NAMALWA (cell line): ENCODE data around the gene IL22RA1.
A peak's percentile ranks its signal among the peaks of the same experiment; 100 is the strongest.

Experiments
- DNase-seq: peaks from one replicate; pipeline ENCODE4 v3.0.0-alpha.2; 2015; ENCODE audit warnings: low spot score

IL22RA1 gene

DNA sequence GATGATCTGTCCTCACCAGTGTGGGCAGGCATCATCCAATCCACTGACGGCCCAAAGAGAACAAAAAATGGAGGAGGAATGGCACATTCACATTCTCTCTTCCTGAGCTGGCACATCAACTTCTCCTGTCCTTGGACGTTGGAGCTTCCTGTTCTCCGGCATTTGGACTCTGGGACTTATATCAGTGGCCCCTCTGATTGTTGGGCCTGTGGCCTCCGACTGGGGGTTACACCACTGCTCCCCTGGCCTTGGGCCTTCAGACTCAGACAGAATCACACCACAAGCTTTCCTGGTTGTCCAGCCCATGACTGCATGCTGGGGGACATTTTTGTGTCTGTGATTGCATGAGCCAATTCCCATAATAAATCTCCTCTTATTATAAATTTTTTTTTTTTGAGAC is 24.1 kb upstream of the IL22RA1 start:
- no peak for DNase-seq

DNA sequence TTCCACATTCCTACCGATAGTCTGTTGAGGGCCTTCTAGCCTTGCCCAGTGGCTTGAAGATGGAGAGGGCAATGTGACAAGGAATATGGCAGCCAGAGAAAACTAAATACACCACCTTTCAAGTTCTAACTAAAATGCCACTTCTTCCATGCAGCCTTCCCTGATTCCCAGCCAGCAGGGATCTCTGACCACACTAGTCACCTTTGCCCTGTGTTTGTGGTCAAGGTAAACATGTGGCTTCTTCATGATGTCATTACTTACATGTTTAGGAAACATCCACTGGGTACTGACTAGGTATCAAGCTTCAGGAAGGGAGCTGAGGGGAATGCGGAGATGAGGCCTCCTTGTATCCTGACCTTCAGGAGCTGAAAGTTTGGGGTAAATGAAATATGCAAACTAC is 22.6 kb upstream of the IL22RA1 start:
- DNase-seq = no peak

DNA sequence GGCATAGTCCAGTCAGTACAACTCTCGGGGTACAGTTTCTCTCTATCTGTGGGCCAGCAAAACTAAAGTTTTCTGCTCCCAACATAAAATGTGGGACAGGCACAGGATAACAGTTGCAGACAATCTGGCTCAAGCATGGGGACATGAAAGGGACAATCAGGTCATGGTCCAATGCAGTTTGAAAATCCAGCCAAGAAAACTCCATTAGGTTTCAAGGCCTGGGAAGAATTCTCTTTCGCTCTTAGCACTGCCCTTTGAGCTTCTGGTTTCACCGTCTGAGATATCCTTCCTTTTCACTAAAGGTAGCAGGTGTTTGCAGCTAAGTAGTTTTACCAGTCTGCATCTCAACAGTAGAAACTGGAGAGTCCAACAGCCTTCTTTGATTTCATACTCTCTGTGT is 21.1 kb upstream of the IL22RA1 start:
- no peak for DNase-seq

DNA sequence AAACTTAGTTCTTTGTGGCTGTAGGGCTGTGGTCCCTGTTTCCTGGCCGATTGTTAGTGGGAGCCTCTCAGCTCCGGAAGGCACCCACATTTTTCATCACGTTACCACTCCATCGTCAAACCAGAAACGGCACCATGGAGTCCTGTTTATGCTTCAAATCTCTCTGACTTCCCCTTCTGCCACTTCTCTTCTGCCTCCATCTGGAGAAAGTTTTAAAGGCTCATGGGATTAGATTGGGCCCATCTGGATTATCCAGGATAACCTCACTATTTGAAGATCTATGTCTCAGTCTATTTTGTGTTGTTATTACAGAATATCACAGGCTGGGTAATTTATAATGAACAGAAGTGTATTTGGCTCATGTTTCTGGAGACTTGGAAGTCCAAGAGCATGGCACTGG is 19.3 kb upstream of the IL22RA1 start:
- no peak for DNase-seq

DNA sequence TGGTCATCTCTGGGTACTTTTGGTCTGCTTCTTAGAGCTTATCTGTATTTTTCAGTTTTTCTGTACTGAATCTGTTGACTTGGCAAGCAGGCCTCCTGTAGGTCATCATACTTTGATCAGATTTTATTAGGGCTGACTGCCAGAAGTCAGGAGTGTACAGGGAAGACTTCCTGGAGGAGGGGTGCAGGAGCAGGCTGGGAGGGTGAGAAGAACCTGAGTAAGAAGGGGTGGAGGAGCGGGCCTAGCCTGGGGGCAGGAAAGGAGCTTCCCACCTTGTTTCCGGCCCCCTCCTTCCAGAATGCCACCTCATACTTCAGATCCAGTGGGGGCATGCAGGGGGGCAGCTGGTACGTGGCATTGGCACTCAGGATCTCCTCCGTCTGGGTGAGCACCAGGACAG is 18.3 kb upstream of the IL22RA1 start:
- no peak for DNase-seq

DNA sequence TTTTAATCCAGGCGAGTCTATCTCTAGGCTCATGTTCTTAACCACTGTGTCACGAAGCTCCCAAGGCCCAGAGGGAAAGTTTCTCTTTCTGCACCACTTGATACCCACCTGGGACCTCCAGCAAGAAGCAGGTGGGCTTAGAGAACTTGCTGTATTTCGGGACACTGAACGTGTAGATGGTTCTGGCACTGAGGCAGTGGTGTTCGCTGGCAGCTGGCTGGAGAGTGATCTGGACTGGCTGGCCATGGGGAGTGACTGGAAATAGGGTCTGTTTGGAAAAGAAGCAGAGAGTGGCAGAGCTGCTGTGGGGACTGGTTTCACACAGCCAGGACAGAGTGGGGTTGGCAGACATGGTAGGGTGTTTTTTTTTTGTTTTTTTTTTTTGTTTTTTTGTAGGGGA is 16.4 kb upstream of the IL22RA1 start:
- DNase-seq = no peak

DNA sequence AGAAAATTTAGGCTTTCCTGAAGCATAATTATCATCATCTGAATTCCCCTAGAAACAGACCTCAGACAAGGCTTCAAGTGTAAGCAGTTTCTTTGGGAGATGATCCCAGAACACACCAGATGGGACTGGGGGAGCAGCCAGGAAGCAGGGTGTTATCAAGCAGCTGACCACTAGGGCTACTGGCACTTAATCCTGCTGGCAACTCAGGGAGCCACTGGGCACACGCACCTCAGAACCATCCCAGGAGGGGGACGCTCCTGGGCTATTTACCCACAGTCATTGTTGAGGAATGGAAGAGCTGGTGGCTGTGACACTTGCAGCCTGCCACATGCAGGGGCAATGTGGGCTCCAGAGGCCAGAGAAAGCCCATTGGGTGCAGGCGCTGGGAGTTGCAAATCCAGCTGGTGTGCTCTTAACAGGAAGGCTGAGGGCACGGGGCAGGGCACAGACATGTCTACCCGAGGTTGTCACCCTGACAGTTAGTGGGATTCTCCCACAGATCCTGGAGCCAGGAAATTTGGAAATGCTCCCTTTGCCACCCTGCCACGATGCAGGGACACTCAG is 15.1 kb upstream of the IL22RA1 start:
- DNase-seq = no peak

DNA sequence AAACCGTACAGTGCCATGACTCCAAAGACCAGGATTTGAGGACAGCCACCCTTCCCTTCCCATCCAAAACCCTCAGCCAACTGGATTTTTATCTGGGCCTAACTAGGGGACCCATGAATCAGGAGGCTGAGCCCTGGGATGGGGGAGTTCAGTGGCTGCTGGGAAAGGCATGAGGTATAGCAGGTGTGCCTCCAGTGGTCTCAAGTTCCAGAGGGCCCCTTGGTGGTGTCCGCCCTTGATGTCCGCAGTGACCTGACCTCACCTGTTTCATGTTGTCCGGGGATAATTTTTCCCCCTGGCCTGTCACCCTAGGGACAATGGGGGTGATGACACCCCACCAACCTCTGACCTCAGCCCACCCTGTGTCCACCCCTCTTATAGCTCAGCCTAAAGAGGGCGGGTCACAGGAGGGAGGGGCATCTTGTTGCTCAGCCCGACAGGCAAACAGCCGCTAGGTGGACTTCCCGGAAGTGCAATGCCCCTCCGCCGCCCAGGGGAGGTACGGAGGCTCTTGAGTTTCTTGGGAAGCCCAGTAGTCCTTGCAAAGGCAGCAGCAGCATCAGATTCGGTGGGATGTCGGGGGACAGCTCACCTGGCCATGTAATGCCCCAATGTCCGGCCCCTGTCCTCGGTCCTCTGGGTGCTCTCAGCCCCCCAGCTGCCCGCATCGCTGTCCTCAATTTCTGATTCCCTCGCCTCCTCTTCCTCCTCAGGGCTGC is 13.8 kb upstream of the IL22RA1 start:
- DNase-seq = no peak

DNA sequence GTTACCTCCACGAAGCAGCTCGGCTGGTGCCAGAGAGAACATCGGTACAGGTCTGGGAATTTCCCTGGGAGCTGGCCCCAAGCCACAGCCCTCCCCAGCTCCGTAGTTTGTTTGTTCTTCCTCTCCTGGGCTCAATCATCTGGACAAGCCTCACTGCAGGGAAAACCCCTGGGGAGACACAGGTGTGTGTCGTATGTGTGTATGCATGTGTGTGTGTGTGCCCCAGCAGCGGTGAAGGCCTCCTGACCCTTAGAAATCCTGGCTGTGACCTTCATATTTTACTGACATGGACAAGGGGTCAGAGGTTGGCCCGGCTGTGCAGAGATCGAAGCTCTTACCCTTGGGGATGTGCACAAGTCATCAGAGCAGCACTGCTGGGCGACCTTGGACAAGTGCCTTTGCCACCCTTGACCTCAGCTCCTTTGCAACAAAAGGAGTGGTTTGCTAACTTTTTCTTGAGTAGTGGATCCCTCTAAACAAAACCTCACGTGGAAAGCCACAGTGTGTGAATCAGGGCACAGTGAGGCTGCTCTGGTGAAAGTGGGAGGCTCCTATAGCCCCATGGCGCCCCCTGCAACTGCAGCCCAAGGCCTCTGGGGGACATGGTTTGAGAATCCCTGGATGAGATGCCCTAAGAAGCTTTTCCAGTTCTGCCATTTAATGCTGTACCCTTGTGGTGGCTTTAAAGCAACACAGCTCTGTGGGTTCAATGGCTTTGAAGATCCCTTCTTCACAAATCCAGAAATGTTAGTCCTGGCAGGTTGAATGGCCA is 12.3 kb upstream of the IL22RA1 start:
- DNase-seq = peak; percentile 40

DNA sequence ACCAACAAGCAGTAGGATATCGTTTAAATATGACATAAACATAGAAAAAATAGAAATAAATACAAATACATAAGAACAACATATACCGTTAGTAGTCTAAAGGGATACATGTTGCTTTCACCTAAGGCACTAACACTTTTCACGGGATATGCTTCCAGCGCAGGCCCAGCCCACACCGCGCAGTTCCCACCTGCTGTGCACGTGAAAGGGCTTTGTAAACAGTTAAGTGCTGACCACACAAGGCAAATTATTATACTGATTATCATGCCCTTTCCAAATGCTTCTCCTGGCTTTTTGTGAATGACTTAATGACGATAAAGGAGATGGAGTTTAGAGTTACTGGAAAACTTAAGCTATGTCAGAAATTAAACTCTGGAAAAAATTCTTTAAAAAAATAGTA is 11.3 kb upstream of the IL22RA1 start:
- DNase-seq = no peak

DNA sequence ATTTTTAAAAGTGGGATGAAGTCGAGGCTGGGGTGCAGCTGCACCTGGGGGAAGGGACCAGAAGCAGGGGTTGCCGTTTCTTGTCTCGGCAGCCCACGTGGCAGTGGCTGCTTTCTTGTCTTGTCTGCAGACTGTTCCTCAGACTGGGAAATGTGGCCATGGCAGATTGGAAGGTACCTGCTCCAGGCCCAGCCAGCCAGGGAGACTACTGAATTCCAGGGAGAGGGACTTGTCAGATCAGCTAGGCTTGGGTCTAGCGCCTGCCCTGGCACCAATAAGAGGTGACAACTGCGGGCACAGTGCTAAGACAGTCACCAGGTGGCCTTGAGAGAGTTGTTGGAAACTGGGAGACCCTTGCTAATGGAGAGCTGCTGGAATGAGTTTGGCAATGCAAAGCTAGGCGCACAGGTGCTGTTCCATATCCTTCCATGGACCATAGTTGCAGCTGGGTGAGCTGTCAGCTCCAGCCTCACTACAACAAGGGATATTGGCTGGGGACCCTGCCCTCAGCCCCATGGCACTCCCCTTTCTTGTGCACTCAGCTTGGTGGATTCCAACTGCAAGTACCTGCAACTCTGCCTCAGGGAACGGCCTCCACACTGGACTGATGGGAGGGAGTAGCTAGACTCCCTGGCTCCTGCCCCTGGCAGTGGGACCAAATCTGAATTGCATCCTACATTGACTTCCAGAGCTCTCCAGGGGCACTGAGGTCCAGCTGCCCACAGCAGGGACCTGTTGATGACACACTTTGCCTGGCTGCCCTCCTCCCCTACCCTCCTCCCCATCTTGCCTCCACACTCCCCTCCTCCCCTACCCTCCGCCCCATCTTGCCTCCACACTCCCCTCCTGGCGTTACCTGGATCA is 9.9 kb upstream of the IL22RA1 start:
- DNase-seq = peak; percentile 35

DNA sequence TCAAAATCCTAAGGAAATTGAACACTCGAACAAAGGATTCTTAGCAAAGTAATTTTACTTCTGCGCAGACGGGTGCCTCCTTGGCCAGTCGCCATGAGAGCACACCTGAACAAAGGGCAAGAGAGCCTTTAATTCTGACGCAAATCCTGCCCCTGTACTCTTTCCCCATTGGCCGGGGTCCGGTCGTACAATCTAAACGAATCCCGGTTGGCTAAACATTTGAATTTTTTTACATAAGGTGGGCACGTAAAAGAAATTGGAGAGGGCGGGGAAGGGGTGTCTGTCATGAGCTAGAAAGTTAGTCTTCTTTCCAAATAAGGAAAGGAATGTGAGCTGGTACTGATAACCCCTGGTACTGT is 8.2 kb upstream of the IL22RA1 start:
- DNase-seq = peak; percentile 56

DNA sequence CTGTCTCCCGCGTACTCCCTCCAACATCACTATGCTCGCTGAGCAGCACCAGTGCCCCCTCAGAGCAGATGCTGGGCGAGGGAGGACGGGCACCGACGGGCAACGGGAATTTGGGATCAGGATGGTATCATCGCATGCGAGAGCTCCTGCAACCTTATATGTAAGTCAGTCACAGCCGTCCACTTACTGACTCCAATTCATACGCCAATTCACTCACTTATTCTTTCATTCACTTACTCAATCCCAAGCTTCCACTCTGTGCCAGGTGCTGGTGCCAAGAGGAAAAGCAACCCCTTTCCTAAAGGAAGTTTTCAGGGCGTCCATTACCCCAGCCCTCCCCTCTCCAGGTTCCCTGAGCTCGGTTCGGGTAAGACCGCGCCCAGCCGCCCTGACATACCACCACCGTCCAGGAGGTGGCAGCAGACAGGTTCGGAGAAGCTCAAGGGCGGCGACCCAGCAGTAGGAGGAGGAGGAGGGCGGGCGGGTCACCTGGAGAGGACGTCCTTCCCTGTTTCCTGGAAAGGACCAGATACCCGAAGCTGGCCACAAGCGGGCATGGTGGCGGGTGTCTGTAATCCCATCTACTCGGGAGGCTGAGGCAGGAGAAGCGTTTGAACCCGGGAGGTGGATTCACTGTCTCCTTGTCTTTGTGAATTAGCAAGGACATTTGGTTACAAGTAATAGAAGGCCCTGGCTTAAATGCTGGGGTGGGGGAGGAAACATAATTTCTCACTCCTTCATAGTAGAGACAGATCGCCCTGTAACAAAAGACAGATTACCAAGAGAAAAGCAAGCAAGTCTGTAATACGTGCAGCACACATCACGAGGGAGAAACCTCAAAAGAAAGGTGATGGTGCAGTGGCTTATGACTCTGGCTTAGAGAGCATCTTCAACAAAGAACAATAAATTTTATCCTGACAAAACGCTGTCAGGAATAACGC is 7.6 kb upstream of the IL22RA1 start:
- peak; percentile 81 for DNase-seq

DNA sequence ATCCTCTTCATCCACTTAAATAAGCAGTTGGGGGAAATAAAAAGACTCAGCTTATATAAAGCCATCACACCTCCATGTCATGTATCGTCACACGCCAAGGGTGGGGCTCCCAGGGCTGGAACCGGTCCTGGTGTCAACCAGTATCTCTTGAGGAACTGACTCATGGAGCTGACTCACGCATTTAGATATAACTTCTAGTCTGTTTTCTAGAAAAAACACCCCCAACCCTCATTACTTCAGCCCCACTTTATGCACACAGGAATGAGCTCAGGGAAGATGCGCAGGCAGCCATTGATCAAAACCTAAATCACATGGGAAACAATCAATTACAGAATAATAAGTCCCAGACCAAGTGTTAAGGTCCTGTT is 6.9 kb upstream of the IL22RA1 start:
- DNase-seq = no peak

DNA sequence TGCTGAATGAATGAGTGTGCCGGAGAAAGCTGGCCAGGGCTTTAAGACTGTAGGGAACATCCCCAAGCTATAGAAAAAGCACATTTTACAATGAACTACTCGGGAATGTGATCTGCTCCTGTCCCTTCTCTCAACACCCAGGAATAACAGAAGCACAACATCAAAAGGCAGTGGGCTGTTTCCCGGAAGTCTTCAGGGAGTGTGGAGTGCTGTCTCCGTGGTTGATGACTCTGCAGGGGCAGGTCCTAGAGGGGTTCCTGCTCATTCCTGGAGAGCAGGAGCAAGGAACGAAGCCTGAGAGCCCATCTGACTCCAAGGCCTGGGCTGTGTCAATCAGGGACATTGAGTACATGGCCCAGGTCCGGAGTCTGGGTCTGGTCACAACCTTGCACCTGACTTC is 4.9 kb upstream of the IL22RA1 start:
- no peak for DNase-seq

DNA sequence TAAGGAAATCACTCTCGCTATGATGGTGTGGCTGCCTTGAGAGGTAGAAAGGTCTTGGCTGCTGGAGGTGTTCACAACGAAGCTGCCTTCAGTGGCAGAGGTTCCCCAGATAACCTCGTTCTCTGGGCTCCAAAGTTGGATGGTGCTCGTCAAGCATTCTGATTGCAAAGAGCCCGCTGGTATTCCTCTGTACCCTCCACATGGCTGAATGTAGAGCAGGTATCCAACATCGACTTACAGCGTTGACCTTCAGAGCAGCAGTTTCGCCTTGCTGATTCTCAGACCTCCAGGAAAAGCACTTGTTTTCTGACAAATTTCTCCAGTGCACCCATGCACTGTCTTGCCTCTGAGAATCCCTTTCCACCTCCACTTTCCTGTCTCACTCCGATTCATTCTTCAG is 4.3 kb upstream of the IL22RA1 start:
- DNase-seq = no peak

DNA sequence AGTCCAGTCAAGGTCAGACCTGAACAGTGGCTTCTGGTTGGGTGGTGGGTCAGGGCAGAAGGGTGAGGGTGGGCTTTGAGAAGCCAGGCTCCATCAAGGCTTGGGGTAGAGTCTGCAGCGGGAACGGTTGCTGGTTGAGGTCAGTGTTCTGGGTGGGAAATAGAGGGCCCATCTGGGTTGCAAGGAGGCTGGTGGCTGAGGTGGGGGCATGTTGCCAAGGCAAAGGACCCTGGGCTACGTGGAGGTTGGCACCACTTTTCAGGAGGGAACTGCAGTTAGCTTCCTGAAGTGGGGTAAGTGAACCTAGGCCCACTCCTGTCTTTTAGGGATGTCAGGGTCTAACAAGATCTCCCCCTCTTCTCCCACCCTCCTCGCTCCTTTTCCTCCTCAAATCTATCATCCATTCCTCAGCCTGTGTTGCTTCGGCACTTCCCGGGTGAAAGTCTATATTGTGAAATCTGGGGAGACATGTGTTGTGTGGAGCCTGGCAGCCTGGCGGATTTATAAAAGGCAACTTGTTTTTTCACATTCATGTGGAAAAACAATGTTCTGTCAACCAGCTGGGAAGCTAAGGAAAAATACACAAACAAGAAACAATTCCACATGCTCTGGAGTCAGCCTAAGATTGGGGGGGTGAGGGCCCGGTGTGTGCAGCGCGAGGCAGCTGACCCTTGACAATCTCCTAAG is 1.5 kb downstream of the IL22RA1 start:
- DNase-seq = no peak

DNA sequence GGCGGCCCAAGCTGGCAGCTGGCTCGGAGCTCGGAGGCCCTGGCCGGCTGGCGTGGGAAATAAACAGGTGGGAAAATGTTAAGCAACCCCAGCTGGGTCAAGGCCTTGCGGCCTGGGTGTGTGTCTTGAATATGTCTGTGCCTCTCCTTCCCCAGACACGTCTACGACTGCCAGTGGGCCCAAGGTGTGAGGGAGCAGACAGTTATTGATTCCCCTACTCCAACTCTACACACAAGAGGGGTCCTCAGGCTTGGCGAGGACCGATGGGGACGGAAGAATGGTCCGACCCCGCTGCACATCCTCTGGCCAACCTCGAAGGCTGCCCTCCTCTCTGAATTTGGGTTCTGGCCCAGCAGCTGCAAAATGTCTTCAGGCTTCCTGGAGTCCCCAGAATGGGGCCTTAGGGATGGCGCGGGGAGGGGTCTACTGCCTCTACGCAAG is 2.2 kb downstream of the IL22RA1 start:
- no peak for DNase-seq

DNA sequence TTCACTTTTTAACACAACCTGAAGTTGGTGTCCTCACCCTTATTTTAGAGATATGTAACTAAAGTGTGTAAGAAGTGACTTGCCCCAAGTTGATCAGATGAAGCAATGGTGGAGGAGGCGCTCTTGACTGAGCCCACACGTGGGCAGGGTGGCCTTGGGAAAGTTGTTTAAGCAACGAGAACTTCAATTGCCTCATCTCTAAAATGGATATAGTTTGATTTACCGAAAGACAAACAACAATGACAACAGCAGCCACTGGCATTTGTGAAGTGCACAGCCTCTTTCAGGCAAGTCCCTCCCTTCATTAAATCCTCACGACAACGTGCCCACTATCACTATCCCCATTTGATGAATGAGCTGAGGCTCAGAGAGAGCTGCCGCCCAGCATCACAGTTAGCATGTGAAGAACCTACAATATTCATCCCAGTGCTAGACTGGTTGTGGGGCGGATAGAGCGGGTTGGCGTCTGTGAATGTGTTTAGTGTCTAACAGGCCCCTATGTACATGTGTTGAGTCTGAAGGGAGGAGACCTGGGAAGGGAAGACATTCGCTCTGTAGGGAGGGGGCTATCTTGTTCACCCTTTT is 3.0 kb downstream of the IL22RA1 start:
- no peak for DNase-seq

DNA sequence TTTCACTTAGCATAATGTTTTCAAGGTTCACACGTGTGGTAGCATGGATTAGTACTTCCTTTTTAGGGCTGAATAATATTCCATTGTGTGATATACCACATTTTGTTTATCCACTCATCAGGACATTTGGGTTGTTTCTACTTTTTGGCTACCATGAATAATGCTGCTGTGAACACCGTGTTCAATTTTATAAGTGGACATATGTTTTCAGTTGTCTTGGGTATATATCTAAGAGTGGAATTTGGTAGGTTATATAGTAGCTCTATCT is 3.8 kb downstream of the IL22RA1 start:
- no peak for DNase-seq
